Cardiac muscle cell (in vitro differentiated cells and primary cell): ENCODE measurements around the gene DND1. TPM values are rescaled to one million over a fixed set of nuclear protein-coding genes. Genes with fewer than 3 reads are reported as not detected.
A peak's percentile ranks its signal among the peaks of the same experiment; 100 is the strongest.

Experiments
- DNase-seq, 2 donors: peaks; one replicate each; pipeline versions ENCODE4 v3.0.0 to v3.0.0-alpha.2; 2010 to 2017; ENCODE audit warnings: low read depth in 1 of 2, low spot score in 1 of 2
- H3K27ac ChIP-seq: fragments of 200-600 bp; sonication (generic); 2 replicates; pipeline ENCODE4 v1.5.1; 2016
- H3K27me3 ChIP-seq: fragments of 200-600 bp; sonication (generic); 2 replicates; pipeline ENCODE4 v1.6.0; 2016; ENCODE audit warnings: control low read depth
- H3K36me3 ChIP-seq: fragments of 200-600 bp; sonication (generic); 2 replicates; pipeline ENCODE4 v1.5.1; 2016; ENCODE audit warnings: control low read depth
- H3K4me1 ChIP-seq: fragments of 200-600 bp; sonication (generic); 2 replicates; pipeline ENCODE4 v1.8.1; 2017; ENCODE audit warnings: low read depth, mild to moderate bottlenecking, mixed run types
- H3K4me3 ChIP-seq: fragments of 200-600 bp; sonication (generic); 2 replicates; pipeline ENCODE4 v1.5.1; 2016; ENCODE audit warnings: mild to moderate bottlenecking
- H3K9me3 ChIP-seq: fragments of 200-600 bp; sonication (generic); 2 replicates; pipeline ENCODE4 v1.5.1; 2017; ENCODE audit warnings: low read depth, mild to moderate bottlenecking, control low read depth
- polyA plus RNA-seq: library from polyadenylated mRNA; unstranded; fragments of >200 nt; fragmentation: Nextera tagmentation; extraction: Ambion mirVana; gene quantifications from 2 replicates; pipeline ENCODE4 v1.2.1, GENCODE V29; 2016
- total RNA-seq: library from RNA; depleted of rRNA; stranded (reverse); fragments of >200 nt; gene quantifications from 2 replicates; pipeline ENCODE4 v1.2.3, GENCODE V29; 2016
- TF ChIP-seq, protein P1 (sequence below): IDR thresholded peaks from 2 replicates; pipeline ENCODE4 v1.5.1; 2012; ENCODE audit warnings: low read depth, mild to moderate bottlenecking, low read length

DND1 gene
- total and polyA plus RNA-seq, 2 experiments from 2014 or later: 0.86 to 2.1 TPM

DNA sequence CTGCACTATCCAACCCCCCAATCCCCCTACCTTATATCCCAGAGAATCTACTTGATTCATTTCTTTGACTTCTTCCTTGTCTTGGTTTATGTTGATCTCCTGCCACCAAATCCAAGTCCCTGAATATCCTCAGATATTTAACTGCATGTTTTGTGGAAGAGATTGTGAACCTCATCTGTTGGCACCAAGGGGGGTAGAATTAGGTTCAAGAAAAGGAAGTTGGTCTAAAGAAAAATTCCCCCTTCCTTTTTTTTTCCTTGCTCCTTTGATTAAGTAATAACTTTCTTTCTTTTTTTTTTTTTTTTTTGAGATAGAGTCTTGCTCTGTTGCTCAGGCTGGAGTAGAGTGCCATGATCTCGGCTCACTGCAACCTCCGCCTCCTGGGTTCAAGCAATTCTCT lies 39.9 kb downstream of the DND1 start:
- no peaks in the 10 kb centered on the region for H3K9me3 ChIP-seq
- H3K4me3 ChIP-seq: no peak overlapping the region
- DNase-seq: no peak
- H3K36me3 ChIP-seq: no peaks in the 10 kb centered on the region
- no peak overlapping the region for H3K27ac ChIP-seq
- TF ChIP-seq, protein P1, sequence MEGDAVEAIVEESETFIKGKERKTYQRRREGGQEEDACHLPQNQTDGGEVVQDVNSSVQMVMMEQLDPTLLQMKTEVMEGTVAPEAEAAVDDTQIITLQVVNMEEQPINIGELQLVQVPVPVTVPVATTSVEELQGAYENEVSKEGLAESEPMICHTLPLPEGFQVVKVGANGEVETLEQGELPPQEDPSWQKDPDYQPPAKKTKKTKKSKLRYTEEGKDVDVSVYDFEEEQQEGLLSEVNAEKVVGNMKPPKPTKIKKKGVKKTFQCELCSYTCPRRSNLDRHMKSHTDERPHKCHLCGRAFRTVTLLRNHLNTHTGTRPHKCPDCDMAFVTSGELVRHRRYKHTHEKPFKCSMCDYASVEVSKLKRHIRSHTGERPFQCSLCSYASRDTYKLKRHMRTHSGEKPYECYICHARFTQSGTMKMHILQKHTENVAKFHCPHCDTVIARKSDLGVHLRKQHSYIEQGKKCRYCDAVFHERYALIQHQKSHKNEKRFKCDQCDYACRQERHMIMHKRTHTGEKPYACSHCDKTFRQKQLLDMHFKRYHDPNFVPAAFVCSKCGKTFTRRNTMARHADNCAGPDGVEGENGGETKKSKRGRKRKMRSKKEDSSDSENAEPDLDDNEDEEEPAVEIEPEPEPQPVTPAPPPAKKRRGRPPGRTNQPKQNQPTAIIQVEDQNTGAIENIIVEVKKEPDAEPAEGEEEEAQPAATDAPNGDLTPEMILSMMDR: no peak
- no peaks in the 10 kb centered on the region for H3K27me3 ChIP-seq
- H3K4me1 ChIP-seq: peaks cover 5% of the 10 kb centered on the region

DNA sequence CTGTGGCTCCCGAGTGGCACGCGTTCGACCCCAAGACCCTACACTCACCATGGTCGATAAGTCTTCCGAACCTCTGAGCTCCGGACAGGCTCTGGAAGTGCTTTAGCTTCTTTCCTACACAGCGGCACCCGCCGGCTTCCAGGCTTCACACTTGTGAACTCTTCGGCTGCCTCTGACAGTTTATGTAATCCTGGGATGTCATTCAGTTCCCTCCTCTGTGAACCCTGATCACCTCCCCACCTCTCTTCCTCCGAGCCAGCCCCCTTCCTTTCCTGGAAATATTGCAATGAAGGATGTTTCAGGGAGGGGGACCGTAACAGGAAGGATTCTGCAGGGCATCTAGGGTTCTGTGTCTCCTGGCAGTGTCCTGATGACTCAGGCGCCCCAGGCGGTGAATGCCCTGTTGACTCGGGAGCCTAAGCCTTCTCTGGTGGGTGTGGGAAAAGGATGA lies 40.3 kb downstream of the DND1 start, which contains the start of gene CD14:
Gene CD14 (minus strand): TSS at position 155 of the 451 bp plus-strand sequence. CDS start 104 bp downstream, at position 51.
- no peak within 1 kb of the TSS for H3K4me3 ChIP-seq

DNA sequence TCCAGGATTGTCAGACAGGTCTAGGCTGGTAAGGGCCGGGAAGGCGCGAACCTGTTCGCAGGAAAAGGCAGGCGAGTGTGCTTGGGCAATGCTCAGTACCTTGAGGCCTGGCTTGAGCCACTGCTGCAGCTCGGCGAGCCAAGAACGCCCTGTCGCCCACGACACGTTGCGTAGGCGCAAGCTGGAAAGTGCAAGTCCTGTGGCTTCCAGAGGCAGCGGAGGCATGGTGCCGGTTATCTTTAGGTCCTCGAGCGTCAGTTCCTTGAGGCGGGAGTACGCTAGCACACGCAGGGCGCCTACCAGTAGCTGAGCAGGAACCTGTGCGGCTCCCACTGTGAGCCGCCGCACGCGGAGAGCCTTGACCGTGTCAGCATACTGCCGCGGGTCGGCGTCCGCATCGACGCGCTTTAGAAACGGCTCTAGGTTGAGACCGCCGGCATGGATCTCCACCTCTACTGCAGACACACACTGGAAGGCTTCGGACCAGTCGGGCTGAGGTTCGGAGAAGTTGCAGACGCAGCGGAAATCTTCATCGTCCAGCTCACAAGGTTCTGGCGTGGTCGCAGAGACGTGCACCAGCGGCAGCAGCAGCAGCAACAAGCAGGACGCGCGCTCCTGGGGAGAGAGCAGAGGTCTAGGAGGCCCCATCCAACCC lies 40.9 kb downstream of the DND1 start:
- H3K27ac ChIP-seq: no peak overlapping the region
- TF ChIP-seq, protein P1: no peak
- peak in 1 of 2 donors; percentile 80 for DNase-seq
- no peaks in the 10 kb centered on the region for H3K36me3 ChIP-seq
- H3K9me3 ChIP-seq: no peaks in the 10 kb centered on the region
- H3K4me1 ChIP-seq: no peaks in the 10 kb centered on the region
- H3K27me3 ChIP-seq: no peaks in the 10 kb centered on the region
- H3K4me3 ChIP-seq: no peak overlapping the region

More for the DNA sequence above, 40.3 kb downstream of the DND1 start, which contains the start of gene CD14:
- TF ChIP-seq, protein P1: no peak
- H3K9me3 ChIP-seq: no peaks in the 10 kb centered on the region
- no peaks in the 10 kb centered on the region for H3K27me3 ChIP-seq
- DNase-seq: peak in 1 of 2 donors; percentile 39
- no peaks in the 10 kb centered on the region for H3K36me3 ChIP-seq
- H3K4me1 ChIP-seq: peaks cover under 1% of the 10 kb centered on the region
- no peak within 1 kb of the TSS for H3K27ac ChIP-seq

DNA sequence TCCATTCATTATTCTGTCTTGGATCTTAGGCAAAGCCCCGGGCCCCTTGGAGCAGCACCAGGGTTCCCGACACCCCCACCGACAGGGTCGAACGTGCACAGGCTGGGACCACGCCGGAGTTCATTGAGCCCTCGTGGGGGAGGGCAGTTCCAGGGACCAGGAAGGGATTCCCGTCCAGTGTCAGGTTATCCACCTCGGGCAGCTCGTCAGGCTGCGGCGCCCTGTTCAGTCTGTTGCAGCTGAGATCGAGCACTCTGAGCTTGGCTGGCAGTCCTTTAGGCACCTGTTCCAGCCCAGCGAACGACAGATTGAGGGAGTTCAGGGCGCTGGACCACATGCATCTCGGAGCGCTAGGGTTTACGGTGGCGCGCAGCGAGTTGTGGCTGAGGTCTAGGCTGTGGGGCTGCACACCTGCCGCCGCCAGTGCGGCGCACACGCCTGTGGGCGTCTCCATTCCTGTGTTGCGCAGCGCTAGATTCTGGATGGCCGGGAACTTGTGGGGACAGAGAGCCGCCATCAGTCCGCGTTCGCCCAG lies 41.5 kb downstream of the DND1 start:
- TF ChIP-seq, protein P1: no peak
- no peak overlapping the region for H3K27ac ChIP-seq
- no peak for DNase-seq
- H3K9me3 ChIP-seq: no peaks in the 10 kb centered on the region
- H3K36me3 ChIP-seq: no peaks in the 10 kb centered on the region
- no peaks in the 10 kb centered on the region for H3K4me1 ChIP-seq
- no peaks in the 10 kb centered on the region for H3K27me3 ChIP-seq
- no peak overlapping the region for H3K4me3 ChIP-seq

DNA sequence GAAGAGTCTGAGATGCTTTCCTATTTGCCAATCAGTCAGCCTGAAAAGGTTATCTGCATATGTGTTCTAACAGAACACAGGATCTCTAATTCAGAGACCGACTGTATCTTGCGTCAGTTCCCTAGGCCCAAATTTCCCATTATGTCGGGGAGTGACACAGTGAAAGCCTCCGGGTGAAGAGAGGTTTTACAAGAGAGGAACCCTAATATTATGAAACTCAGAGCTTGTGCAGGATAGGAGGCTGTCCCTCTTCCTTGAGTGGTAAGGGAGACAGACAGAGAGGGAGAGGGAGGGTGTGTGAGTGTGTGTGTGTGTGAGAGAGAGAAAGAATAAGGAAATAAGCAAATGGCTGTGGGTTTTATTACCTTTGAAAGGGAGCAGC lies 42.3 kb downstream of the DND1 start:
- Histone ChIP-seq H3K36me3 (no peaks in the 10 kb centered on the region), H3K4me3 (no peak overlapping the region), H3K4me1 (no peaks in the 10 kb centered on the region), H3K27ac (no peak overlapping the region), H3K9me3 (no peaks in the 10 kb centered on the region), H3K27me3 (no peaks in the 10 kb centered on the region)
- TF ChIP-seq, protein P1: no peak
- DNase-seq: no peak
